Erythroblast (primary cell): ENCODE results near the gene UBAP2.

ENCODE experiments used
- GATA1 ChIP-seq: IDR thresholded peaks from 2 replicates; pipeline ENCODE4 v1.6.1; 2011; ENCODE audit warnings: low read depth, mild to moderate bottlenecking, control low read depth, low read length, moderate library complexity
- POLR2A ChIP-seq: IDR thresholded peaks from 2 replicates; pipeline ENCODE4 v1.6.1; 2011; ENCODE audit warnings: mild to moderate bottlenecking, low read length

- TF ChIP-seq POLR2A (no peak), GATA1 (no peak)
Observed at GRCh38 chr9:33913541-33913940, 135.1 kb downstream of the UBAP2 start.
